T-helper 2 cell (primary cell): Measurements from ENCODE around the gene CDCA4.
"Not testable (repeated sequence)": the region's sequence is repeated elsewhere in the genome, so short reads cannot be mapped to it uniquely, and the experiment has no call there.

ENCODE experiments used
- DNase-seq, 5 experiments: peaks; one replicate each; pipeline versions ENCODE4 v3.0.0 to v3.0.0-alpha.2; 2012 to 2022

Gene CDCA4

GRCh38 chr14:105058521-105059034 lies 37.7 kb upstream of the CDCA4 start:
- DNase-seq: no peak

- no peak for DNase-seq
Measured at GRCh38 chr14:105056303-105056831, 35.5 kb upstream of the CDCA4 start.

GRCh38 chr14:105055736-105056302 lies 34.9 kb upstream of the CDCA4 start:
- no peak for DNase-seq

GRCh38 chr14:105055334-105055733 lies 34.5 kb upstream of the CDCA4 start:
- DNase-seq: no peak

GRCh38 chr14:105053996-105054395 lies 33.1 kb upstream of the CDCA4 start:
- no peak for DNase-seq

- no peak for DNase-seq
Measured at GRCh38 chr14:105053421-105053820, 32.5 kb upstream of the CDCA4 start.

- DNase-seq: no peak
Measured at GRCh38 chr14:105052110-105052458, 31.2 kb upstream of the CDCA4 start.

- no peak for DNase-seq
Measured at GRCh38 chr14:105051182-105052109, 30.6 kb upstream of the CDCA4 start.

- no peak for DNase-seq
Measured at GRCh38 chr14:105050551-105050897, 29.6 kb upstream of the CDCA4 start.

- DNase-seq: no peak
Measured at GRCh38 chr14:105049753-105050550, 29.1 kb upstream of the CDCA4 start.

- no peak for DNase-seq
Measured at GRCh38 chr14:105047283-105048016, 26.6 kb upstream of the CDCA4 start.

- DNase-seq: no peak
Measured at GRCh38 chr14:105046891-105047282, 26.0 kb upstream of the CDCA4 start.

GRCh38 chr14:105045710-105046326 lies 24.9 kb upstream of the CDCA4 start:
- peak; percentile 81 to 90 (median 89) for DNase-seq

GRCh38 chr14:105043641-105044040 lies 22.8 kb upstream of the CDCA4 start:
- DNase-seq: no peak

GRCh38 chr14:105042813-105043212 lies 21.9 kb upstream of the CDCA4 start:
- DNase-seq: no peak

GRCh38 chr14:105041841-105042765 lies 21.2 kb upstream of the CDCA4 start:
- no peak for DNase-seq

GRCh38 chr14:105039458-105040205 lies 18.7 kb upstream of the CDCA4 start:
- DNase-seq: no peak

- not testable (repeated sequence) for DNase-seq
Measured at GRCh38 chr14:105035616-105036015, 14.7 kb upstream of the CDCA4 start.

- DNase-seq: no peak
Measured at GRCh38 chr14:105034315-105035039, 13.6 kb upstream of the CDCA4 start.
